BE2C (cell line): ENCODE data around the gene GRID1.

Experiments
- DNase-seq: peaks from one replicate; pipeline ENCODE4 v3.0.0-alpha.2; 2020
- H3K27me3 ChIP-seq: fragments of 250-450 bp; sonication (Bioruptor Pico); 2 replicates; pipeline ENCODE4 v1.5.1; 2020; ENCODE audit warnings: mild to moderate bottlenecking
- H3K36me3 ChIP-seq: fragments of 250-450 bp; sonication (Bioruptor Pico); 2 replicates; pipeline ENCODE4 v1.5.1; 2020; ENCODE audit warnings: mild to moderate bottlenecking
- H3K4me1 ChIP-seq: fragments of 250-450 bp; sonication (Bioruptor Pico); 2 replicates; pipeline ENCODE4 v1.5.1; 2020
- H3K4me3 ChIP-seq: 2 replicates; pipeline ENCODE4 v1.5.1; 2011; ENCODE audit warnings: low read depth, low read length
- H3K9me3 ChIP-seq: fragments of 250-450 bp; sonication (Bioruptor Pico); 2 replicates; pipeline ENCODE4 v1.5.1; 2020
- TF ChIP-seq, protein P1 (sequence below): IDR thresholded peaks from 2 replicates; pipeline ENCODE4 v1.5.1; 2012; ENCODE audit warnings: mild to moderate bottlenecking, low read depth, low read length

GRID1 gene

GRCh38 chr10:85961479-85962067 lies 405.0 kb downstream of the GRID1 start:
- no peaks in the 10 kb centered on the region for H3K27me3 ChIP-seq
- no peaks in the 10 kb centered on the region for H3K36me3 ChIP-seq
- H3K4me3 ChIP-seq = no peak overlapping the region
- TF ChIP-seq, protein P1, sequence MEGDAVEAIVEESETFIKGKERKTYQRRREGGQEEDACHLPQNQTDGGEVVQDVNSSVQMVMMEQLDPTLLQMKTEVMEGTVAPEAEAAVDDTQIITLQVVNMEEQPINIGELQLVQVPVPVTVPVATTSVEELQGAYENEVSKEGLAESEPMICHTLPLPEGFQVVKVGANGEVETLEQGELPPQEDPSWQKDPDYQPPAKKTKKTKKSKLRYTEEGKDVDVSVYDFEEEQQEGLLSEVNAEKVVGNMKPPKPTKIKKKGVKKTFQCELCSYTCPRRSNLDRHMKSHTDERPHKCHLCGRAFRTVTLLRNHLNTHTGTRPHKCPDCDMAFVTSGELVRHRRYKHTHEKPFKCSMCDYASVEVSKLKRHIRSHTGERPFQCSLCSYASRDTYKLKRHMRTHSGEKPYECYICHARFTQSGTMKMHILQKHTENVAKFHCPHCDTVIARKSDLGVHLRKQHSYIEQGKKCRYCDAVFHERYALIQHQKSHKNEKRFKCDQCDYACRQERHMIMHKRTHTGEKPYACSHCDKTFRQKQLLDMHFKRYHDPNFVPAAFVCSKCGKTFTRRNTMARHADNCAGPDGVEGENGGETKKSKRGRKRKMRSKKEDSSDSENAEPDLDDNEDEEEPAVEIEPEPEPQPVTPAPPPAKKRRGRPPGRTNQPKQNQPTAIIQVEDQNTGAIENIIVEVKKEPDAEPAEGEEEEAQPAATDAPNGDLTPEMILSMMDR = no peak
- H3K9me3 ChIP-seq = no peaks in the 10 kb centered on the region
- no peak for DNase-seq
- H3K4me1 ChIP-seq = no peaks in the 10 kb centered on the region

- TF ChIP-seq, protein P1 = no peak
- H3K36me3 ChIP-seq = no peaks in the 10 kb centered on the region
- no peak overlapping the region for H3K4me3 ChIP-seq
- no peaks in the 10 kb centered on the region for H3K4me1 ChIP-seq
- H3K9me3 ChIP-seq = no peaks in the 10 kb centered on the region
- no peak for DNase-seq
- no peaks in the 10 kb centered on the region for H3K27me3 ChIP-seq
These were observed 405.5 kb downstream of the GRID1 start for GRCh38 chr10:85961073-85961472.

DNA sequence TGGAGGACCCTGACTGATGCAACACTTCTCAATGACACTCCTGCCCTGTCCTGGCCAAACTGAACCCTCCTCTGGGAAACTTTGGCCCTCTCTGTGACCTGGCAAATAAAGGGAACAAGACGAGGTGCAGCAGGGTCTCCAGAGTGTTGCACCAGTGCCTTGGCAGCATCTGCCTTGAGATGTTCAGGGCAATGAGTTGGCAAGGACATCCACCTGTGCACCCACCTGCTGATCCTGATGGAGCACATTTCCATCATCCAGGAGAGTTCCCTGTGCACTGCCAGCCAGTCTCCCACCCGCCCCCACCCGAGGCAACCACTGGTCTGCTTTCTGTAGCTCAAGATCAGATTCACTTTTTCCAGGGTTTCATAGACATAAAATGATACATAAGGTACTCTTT lies 407.4 kb downstream of the GRID1 start:
- no peak overlapping the region for H3K4me3 ChIP-seq
- TF ChIP-seq, protein P1 = no peak
- DNase-seq = no peak

GRCh38 chr10:85950921-85951320 lies 415.7 kb downstream of the GRID1 start:
- no peaks in the 10 kb centered on the region for H3K36me3 ChIP-seq
- H3K4me1 ChIP-seq = no peaks in the 10 kb centered on the region
- H3K27me3 ChIP-seq = no peaks in the 10 kb centered on the region
- H3K9me3 ChIP-seq = no peaks in the 10 kb centered on the region
- DNase-seq = no peak
- TF ChIP-seq, protein P1 = no peak
- H3K4me3 ChIP-seq = no peak overlapping the region

More for the DNA sequence above, 407.4 kb downstream of the GRID1 start:
- Histone ChIP-seq H3K4me1 (no peaks in the 10 kb centered on the region), H3K9me3 (no peaks in the 10 kb centered on the region), H3K27me3 (no peaks in the 10 kb centered on the region), H3K36me3 (no peaks in the 10 kb centered on the region)

DNA sequence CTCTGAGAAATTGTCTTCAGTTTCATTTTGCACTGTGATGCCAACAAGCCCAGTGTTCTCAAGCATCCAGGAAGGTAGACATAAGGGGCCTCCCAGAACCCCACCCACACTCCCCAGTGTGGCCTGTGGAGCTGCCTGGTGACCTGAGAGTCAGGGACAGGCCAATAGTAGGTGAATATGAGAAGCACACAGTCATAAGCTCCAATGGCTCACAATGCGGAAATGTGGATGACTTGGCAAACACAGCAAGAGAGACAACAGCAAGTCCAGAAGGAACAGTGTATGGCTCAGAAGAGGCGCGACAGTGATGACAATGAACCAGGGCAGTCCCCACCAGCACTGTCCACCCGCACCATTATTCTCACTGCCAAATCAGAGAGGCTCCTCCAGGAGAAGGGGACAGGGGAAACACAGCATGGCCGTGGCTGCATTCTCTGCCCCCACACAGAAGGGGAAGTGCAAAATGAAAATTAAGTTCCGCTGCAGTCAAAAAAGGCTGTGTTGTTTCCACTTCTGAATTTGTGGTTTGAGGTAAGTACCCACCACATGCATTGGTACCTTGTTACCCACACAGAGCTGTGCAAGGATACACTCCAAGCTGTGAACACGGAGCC lies 419.8 kb downstream of the GRID1 start:
- DNase-seq = no peak
- Histone ChIP-seq H3K27me3 (no peaks in the 10 kb centered on the region), H3K9me3 (no peaks in the 10 kb centered on the region), H3K4me1 (no peaks in the 10 kb centered on the region), H3K36me3 (no peaks in the 10 kb centered on the region), H3K4me3 (no peak overlapping the region)
- TF ChIP-seq, protein P1 = no peak

DNA sequence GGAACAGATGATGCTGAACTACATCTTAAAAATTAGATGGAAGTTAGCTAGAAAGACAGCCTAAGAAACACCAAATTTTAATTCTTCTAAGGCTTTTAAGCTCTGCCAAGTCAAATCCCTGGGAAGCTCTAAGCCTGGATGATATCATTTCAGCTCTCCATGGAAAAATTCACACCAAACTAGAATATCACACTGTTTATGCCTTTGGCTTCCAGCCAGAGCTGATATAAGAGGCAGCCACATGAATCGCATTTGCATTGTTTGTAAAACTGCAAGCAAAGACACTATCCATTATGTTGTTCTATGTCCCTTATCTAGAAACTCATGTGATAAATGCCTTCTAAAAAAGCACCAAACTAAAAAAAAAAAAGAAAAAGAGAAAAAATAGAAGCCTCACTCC lies 430.4 kb downstream of the GRID1 start:
- Histone ChIP-seq H3K4me1 (no peaks in the 10 kb centered on the region), H3K36me3 (no peaks in the 10 kb centered on the region), H3K27me3 (no peaks in the 10 kb centered on the region), H3K4me3 (no peak overlapping the region), H3K9me3 (no peaks in the 10 kb centered on the region)
- DNase-seq = no peak
- TF ChIP-seq, protein P1 = no peak
